HFFc6 (cell line): ENCODE measurements around the gene VSNL1. TPM values are rescaled to one million over a fixed set of nuclear protein-coding genes. Genes with fewer than 3 reads are reported as not detected.

Experiments used
- DNase-seq: peaks from one replicate; pipeline ENCODE4 v3.0.0-alpha.2; 2018
- H3K27ac Mint-ChIP-seq: 2 replicates; pipeline ENCODE4 v1.8.0; 2020; ENCODE audit warnings: mild to moderate bottlenecking, mixed read lengths
- H3K27me3 Mint-ChIP-seq: 2 replicates; pipeline ENCODE4 v1.8.0; 2021; ENCODE audit warnings: mild to moderate bottlenecking, moderate library complexity, mixed read lengths; ENCODE audit not compliant: insufficient read depth
- H3K36me3 Mint-ChIP-seq: 2 replicates; pipeline ENCODE4 v1.8.0; 2021; ENCODE audit warnings: low read depth, mixed read lengths
- H3K4me1 Mint-ChIP-seq: 2 replicates; pipeline ENCODE4 v1.8.0; 2020; ENCODE audit warnings: low read depth, mixed read lengths
- H3K4me3 Mint-ChIP-seq: 2 replicates; pipeline ENCODE4 v1.8.0; 2020; ENCODE audit warnings: mild to moderate bottlenecking, moderate library complexity, mixed read lengths
- H3K9me3 Mint-ChIP-seq: 2 replicates; pipeline ENCODE4 v1.8.0; 2020; ENCODE audit warnings: mild to moderate bottlenecking, mixed read lengths
- CTCF ChIP-seq: fragments of 200-600 bp; sonication (generic); IDR thresholded peaks from 2 replicates; pipeline ENCODE4 v1.5.0; 2021; ENCODE audit warnings: antibody characterized with exemption, mild to moderate bottlenecking
- total RNA-seq, 6 experiments: library from RNA; stranded (reverse); fragmentation: NEBNext Ultra II Directional; extraction: Animal tissue kit (Norgen Biotek cat#: 25700); gene quantifications; 2 replicates in 1 of 6; 3 replicates in 5 of 6; pipeline ENCODE4 v1.2.3, GENCODE V29; 2021

VSNL1 gene
- total RNA-seq, 6 experiments from 2014 or later, result not detected

DNA sequence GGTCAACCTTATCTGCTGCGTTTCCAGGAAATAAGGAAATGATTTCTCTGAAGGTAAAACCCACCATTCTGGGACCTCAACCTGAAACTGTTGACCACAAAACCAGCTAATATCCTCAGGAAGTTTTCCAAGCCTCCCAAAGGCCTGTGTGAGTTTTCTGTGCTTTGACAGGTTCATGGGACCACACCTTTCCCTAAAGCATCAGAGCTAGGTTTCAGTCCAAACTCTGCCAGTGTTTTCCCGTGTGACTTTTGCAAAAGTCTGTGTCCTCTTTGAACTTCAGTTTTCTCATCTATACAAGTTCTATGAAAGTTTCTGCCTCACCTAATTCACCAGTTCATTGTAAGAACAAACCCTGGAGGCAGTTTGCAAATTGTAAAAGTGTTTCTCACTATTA is 39.8 kb downstream of the VSNL1 start:
- Mint-ChIP-seq H3K4me1 (no peaks in the 10 kb centered on the region), H3K36me3 (no peaks in the 10 kb centered on the region), H3K9me3 (no peaks in the 10 kb centered on the region), H3K4me3 (no peak overlapping the region), H3K27ac (no peak overlapping the region), H3K27me3 (no peaks in the 10 kb centered on the region)
- no peak for TF ChIP-seq CTCF
- no peak for DNase-seq

- Mint-ChIP-seq H3K27ac (no peak overlapping the region), H3K27me3 (no peaks in the 10 kb centered on the region), H3K4me3 (no peak overlapping the region), H3K9me3 (no peaks in the 10 kb centered on the region), H3K36me3 (no peaks in the 10 kb centered on the region), H3K4me1 (no peaks in the 10 kb centered on the region)
- DNase-seq, result no peak
- TF ChIP-seq CTCF, result no peak
Measured at GRCh38 chr2:17581831-17582230, 41.3 kb downstream of the VSNL1 start.

GRCh38 chr2:17583166-17583565 is 42.7 kb downstream of the VSNL1 start:
- no peak overlapping the region for H3K27ac Mint-ChIP-seq
- no peaks in the 10 kb centered on the region for H3K9me3 Mint-ChIP-seq
- no peaks in the 10 kb centered on the region for H3K36me3 Mint-ChIP-seq
- no peak for TF ChIP-seq CTCF
- H3K4me3 Mint-ChIP-seq, result no peak overlapping the region
- no peak for DNase-seq
- no peaks in the 10 kb centered on the region for H3K4me1 Mint-ChIP-seq
- no peaks in the 10 kb centered on the region; the same call in 1 of the 2 replicates for H3K27me3 Mint-ChIP-seq

DNA sequence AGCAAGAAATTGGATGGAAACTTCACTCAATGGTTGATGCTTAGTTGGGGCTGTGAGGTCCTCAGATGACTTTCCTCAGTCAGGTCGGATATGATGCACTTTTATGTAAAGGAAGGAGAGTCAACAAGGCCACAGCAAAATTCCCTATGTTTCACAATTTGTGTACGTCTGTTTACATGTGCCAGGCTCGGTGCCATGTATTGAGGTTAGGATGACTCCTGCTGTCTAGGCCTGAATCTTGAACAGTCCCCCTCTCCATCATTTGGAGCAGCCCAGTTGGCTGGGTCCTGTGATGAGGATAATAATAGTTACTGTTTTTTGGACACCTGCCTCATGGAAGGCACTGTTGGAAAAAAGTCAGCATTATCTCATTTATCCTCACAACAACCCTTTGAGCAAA is 43.1 kb downstream of the VSNL1 start:
- Mint-ChIP-seq H3K27me3 (no peaks in the 10 kb centered on the region; the same call in 1 of the 2 replicates), H3K9me3 (no peaks in the 10 kb centered on the region), H3K27ac (no peak overlapping the region), H3K36me3 (no peaks in the 10 kb centered on the region), H3K4me3 (no peak overlapping the region), H3K4me1 (no peaks in the 10 kb centered on the region)
- TF ChIP-seq CTCF, result no peak
- DNase-seq, result no peak

GRCh38 chr2:17584689-17585088 is 44.2 kb downstream of the VSNL1 start:
- Mint-ChIP-seq H3K36me3 (no peaks in the 10 kb centered on the region), H3K4me1 (no peaks in the 10 kb centered on the region), H3K9me3 (peaks cover 6% of the 10 kb centered on the region; the same call in 1 of the 2 replicates), H3K4me3 (no peak overlapping the region), H3K27me3 (no peaks in the 10 kb centered on the region; the same call in 1 of the 2 replicates), H3K27ac (no peak overlapping the region)
- no peak for TF ChIP-seq CTCF
- DNase-seq, result no peak

DNA sequence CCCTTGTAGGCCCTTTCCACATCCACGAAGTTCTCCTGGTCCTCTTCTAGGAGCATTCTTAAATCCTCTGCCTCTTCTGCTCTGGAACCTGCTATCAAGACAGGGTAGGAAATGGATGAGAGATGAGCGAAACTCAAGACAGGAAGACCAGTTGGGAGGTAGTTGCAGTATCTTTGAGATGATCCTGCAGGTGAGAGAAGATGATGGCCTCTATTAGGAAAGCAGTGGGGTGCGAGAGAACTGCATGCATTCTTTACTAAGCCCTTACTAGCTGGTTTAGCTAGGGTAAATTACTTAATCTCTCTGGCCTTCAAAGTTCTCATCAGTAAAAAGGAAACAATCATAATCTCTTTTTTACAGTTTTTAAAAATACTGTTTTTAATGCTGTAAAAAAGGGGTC is 47.0 kb downstream of the VSNL1 start:
- no peak for TF ChIP-seq CTCF
- Mint-ChIP-seq H3K27me3 (no peaks in the 10 kb centered on the region; the same call in 1 of the 2 replicates), H3K4me1 (no peaks in the 10 kb centered on the region), H3K27ac (no peak overlapping the region), H3K9me3 (peaks cover 6% of the 10 kb centered on the region; the same call in 1 of the 2 replicates), H3K36me3 (no peaks in the 10 kb centered on the region), H3K4me3 (no peak overlapping the region)
- no peak for DNase-seq
